SK-N-SH (cell line): ENCODE measurements around the gene PRSS56. TPM values are rescaled to one million over a fixed set of nuclear protein-coding genes. Genes with fewer than 3 reads are reported as not detected.

Experiments
- CTCF ChIA-PET: fragments of 300-600, 350-600 bp; formaldehyde crosslinking; extraction: SDS; loops from one replicate; lab custom pipeline; 2021; lab: Yijun Ruan, JAX
- POLR2A ChIA-PET: fragments of 350-600 bp; sonication (Branson Sonifier 250); formaldehyde crosslinking; extraction: SDS; loops from one replicate; lab custom pipeline; 2020; ENCODE audit warnings: antibody characterized with exemption, inconsistent platforms; lab: Yijun Ruan, JAX
- DNase-seq: peaks from one replicate; pipeline ENCODE4 v3.0.0; 2012
- H2AFZ ChIP-seq: fragments of 200-600 bp; sonication (generic); 2 replicates; pipeline ENCODE4 v1.8.1; 2016; ENCODE audit warnings: antibody characterized with exemption, mild to moderate bottlenecking, low read depth
- H3F3A ChIP-seq: fragments of 200-600 bp; sonication (generic); replicated peaks from 2 replicates; pipeline ENCODE3; 2016; ENCODE audit warnings: antibody characterized with exemption, mild to moderate bottlenecking; ENCODE audit not compliant: insufficient read depth
- H3K27ac ChIP-seq, 2 experiments: fragments of 200-500 bp in 1 of 2; fragments of 200-600 bp in 1 of 2; sonication (Bioruptor generic) in 1 of 2; sonication (generic), shearing (Covaris generic) in 1 of 2; 2 replicates each; pipeline versions ENCODE4 v1.5.1 to v1.6.1; 2014 to 2016; ENCODE audit warnings: low read depth in 2 of 2, inconsistent platforms in 1 of 2, low read length in 1 of 2, mild to moderate bottlenecking in 1 of 2, mixed read lengths in 1 of 2
- H3K27me3 ChIP-seq: fragments of 200-600 bp; sonication (generic), shearing (Covaris generic); 2 replicates; pipeline ENCODE4 v1.6.1; 2016; ENCODE audit warnings: mixed run types; ENCODE audit not compliant: insufficient read depth
- H3K36me3 ChIP-seq, 2 experiments: fragments of 200-500 bp in 1 of 2; fragments of 200-600 bp in 1 of 2; sonication (Bioruptor generic) in 1 of 2; sonication (generic) in 1 of 2; replicated peaks in 1 of 2; 2 replicates each; pipeline versions ENCODE3 to v1.5.1; 2014 to 2016; ENCODE audit warnings: low read length in 1 of 2, mild to moderate bottlenecking in 1 of 2; ENCODE audit not compliant: insufficient read depth in 2 of 2, control insufficient read depth in 1 of 2
- H3K4me1 ChIP-seq, 2 experiments: fragments of 200-500 bp in 1 of 2; fragments of 200-600 bp in 1 of 2; sonication (Bioruptor generic) in 1 of 2; sonication (generic), shearing (Covaris generic) in 1 of 2; 2 replicates each; pipeline versions ENCODE4 v1.5.1 to v1.6.1; 2014 to 2016; ENCODE audit warnings: low read depth in 1 of 2, low read length in 1 of 2, mixed run types in 1 of 2; ENCODE audit not compliant: insufficient read depth in 2 of 2, control insufficient read depth in 1 of 2
- H3K4me2 ChIP-seq: fragments of 200-600 bp; sonication (generic), shearing (Covaris generic); 2 replicates; pipeline ENCODE4 v1.6.1; 2017; ENCODE audit warnings: mixed run types
- H3K4me3 ChIP-seq, 2 experiments: fragments of 200-500 bp in 1 of 2; fragments of 200-600 bp in 1 of 2; sonication (Bioruptor generic) in 1 of 2; sonication (generic), shearing (Covaris generic) in 1 of 2; 2 replicates each; pipeline versions ENCODE4 v1.5.1 to v1.8.1; 2014 to 2016; ENCODE audit warnings: low read depth in 2 of 2, inconsistent platforms in 1 of 2, low read length in 1 of 2, mild to moderate bottlenecking in 1 of 2, mixed read lengths in 1 of 2, moderate library complexity in 1 of 2
- H3K79me2 ChIP-seq: fragments of 200-600 bp; sonication (generic); 2 replicates; pipeline ENCODE4 v1.8.1; 2017; ENCODE audit warnings: mild to moderate bottlenecking; ENCODE audit not compliant: insufficient read depth
- H3K9ac ChIP-seq: fragments of 200-600 bp; sonication (generic); 2 replicates; pipeline ENCODE4 v1.6.1; 2017; ENCODE audit warnings: mixed run types
- H3K9me2 ChIP-seq: fragments of 200-600 bp; sonication (generic); 2 replicates; pipeline ENCODE4 v1.6.1; 2017; ENCODE audit warnings: mixed run types
- H3K9me3 ChIP-seq: fragments of 200-600 bp; sonication (generic); 2 replicates; pipeline ENCODE4 v1.6.1; 2017; ENCODE audit warnings: mixed run types, mild to moderate bottlenecking, moderate library complexity
- H4K20me1 ChIP-seq: fragments of 200-600 bp; sonication (generic); 2 replicates; pipeline ENCODE4 v1.6.1; 2017; ENCODE audit warnings: mild to moderate bottlenecking, mixed run types; ENCODE audit not compliant: insufficient read depth
- CHD2 ChIP-seq: fragments of 150-350 bp; IDR thresholded peaks from 2 replicates; pipeline ENCODE4 v1.6.1; 2018; ENCODE audit warnings: low read length; ENCODE audit not compliant: partially characterized antibody
- CTCF ChIP-seq: fragments of 200-600 bp; sonication (generic); IDR thresholded peaks from 2 replicates; pipeline ENCODE4 v1.6.1; 2017; ENCODE audit warnings: antibody characterized with exemption, mild to moderate bottlenecking, moderate library complexity
- ELF1 ChIP-seq: IDR thresholded peaks from 2 replicates; pipeline ENCODE4 v1.4.0; 2012
- EP300 ChIP-seq, 2 experiments: IDR thresholded peaks; 2 replicates each; pipeline versions ENCODE4 v1.4.0 to v1.6.1; 2012; ENCODE audit warnings: borderline replicate concordance in 1 of 2, low read depth in 1 of 2, low read length in 1 of 2
- GATA2 ChIP-seq: sonication (generic); formaldehyde crosslinking; IDR thresholded peaks from 2 replicates; pipeline ENCODE4 v1.5.0; 2020; ENCODE audit warnings: mild to moderate bottlenecking, missing genetic modification reagents
- IRF3 ChIP-seq: fragments of 150-350 bp; IDR thresholded peaks from 2 replicates; pipeline ENCODE4 v1.6.1; 2016; ENCODE audit warnings: mild to moderate bottlenecking, low read depth, low read length
- JUND ChIP-seq: IDR thresholded peaks from 2 replicates; pipeline ENCODE4 v1.4.0; 2012
- MEF2A ChIP-seq: IDR thresholded peaks from 2 replicates; pipeline ENCODE4 v1.4.0; 2012; ENCODE audit warnings: low read depth, borderline replicate concordance
- MXI1 ChIP-seq: IDR thresholded peaks from 2 replicates; pipeline ENCODE4 v1.6.1; 2012; ENCODE audit warnings: mild to moderate bottlenecking, low read depth, low read length, improper control_type of control experiment
- RAD21 ChIP-seq: IDR thresholded peaks from 2 replicates; pipeline ENCODE4 v1.6.1; 2012; ENCODE audit warnings: mild to moderate bottlenecking, low read length
- REST ChIP-seq: IDR thresholded peaks from 2 replicates; pipeline ENCODE4 v1.6.1; 2012; ENCODE audit warnings: mild to moderate bottlenecking, low read depth, low read length, moderate library complexity
- RFX5 ChIP-seq: IDR thresholded peaks from 2 replicates; pipeline ENCODE4 v1.6.1; 2012; ENCODE audit warnings: mild to moderate bottlenecking, improper control_type of control experiment, low read length
- SMC3 ChIP-seq: IDR thresholded peaks from 2 replicates; pipeline ENCODE4 v1.6.1; 2012; ENCODE audit warnings: low read depth, low read length, improper control_type of control experiment
- TAF1 ChIP-seq: IDR thresholded peaks from 2 replicates; pipeline ENCODE4 v1.6.1; 2012; ENCODE audit warnings: low read depth, mild to moderate bottlenecking, low read length, moderate library complexity, borderline replicate concordance
- TCF12 ChIP-seq: IDR thresholded peaks from 2 replicates; pipeline ENCODE4 v1.4.0; 2012
- TEAD4 ChIP-seq: IDR thresholded peaks from 2 replicates; pipeline ENCODE4 v1.4.0; 2012; ENCODE audit warnings: mild to moderate bottlenecking, borderline replicate concordance; ENCODE audit not compliant: insufficient read depth
- USF1 ChIP-seq: IDR thresholded peaks from 2 replicates; pipeline ENCODE4 v1.4.0; 2012; ENCODE audit warnings: low read depth, borderline replicate concordance
- WGBS: methylation state at CpG from one replicate; pipeline ENCODE4 v1.1.6; 2017; ENCODE audit warnings: low lambda C conversion rate; 5-methylcytosine and 5-hydroxymethylcytosine counted together
- polyA plus RNA-seq, 3 experiments: library from polyadenylated mRNA; depleted of rRNA; stranded (reverse); fragments of >200 nt; gene quantifications; 2 replicates each; pipeline ENCODE4 v1.2.3, GENCODE V29; 2012
- TF ChIP-seq, protein P1 (sequence below): IDR thresholded peaks from 2 replicates; pipeline ENCODE4 v1.4.0; 2012; ENCODE audit warnings: low read depth
- TF ChIP-seq, protein P2 (sequence below): IDR thresholded peaks from 2 replicates; pipeline ENCODE4; 2012

The PRSS56 gene
- polyA plus RNA-seq, 1 of the 3 experiments (the other 2 are of a cell fraction): not detected

GRCh38 chr2:232563580-232563979 is 43.4 kb downstream of the PRSS56 start:
- H3K79me2 ChIP-seq: peaks cover 7% of the 10 kb centered on the region; the same call in 1 of the 2 replicates

GRCh38 chr2:232567721-232568120 is 47.5 kb downstream of the PRSS56 start:
- ChIA-PET POLR2A (interaction anchor here (0.8 kb wide), 1 partner anchor 11 kb away, joined by 3 read pairs; no protein-coding TSS in a partner anchor), CTCF (interaction anchor here (1.1 kb wide), 1 partner anchor 285 kb away, joined by 3 read pairs; no protein-coding TSS in a partner anchor)
- TF ChIP-seq ELF1 (no peak), TCF12 (no peak), TAF1 (no peak), REST (no peak), RFX5 (no peak), CHD2 (no peak), CTCF (no peak), MEF2A (no peak), USF1 (no peak), IRF3 (no peak), GATA2 (CRISPR knock-in tag) (no peak), TEAD4 (no peak), SMC3 (no peak)
- TF ChIP-seq, protein P1, sequence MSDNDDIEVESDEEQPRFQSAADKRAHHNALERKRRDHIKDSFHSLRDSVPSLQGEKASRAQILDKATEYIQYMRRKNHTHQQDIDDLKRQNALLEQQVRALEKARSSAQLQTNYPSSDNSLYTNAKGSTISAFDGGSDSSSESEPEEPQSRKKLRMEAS: no peak

More at GRCh38 chr2:232563580-232563979, 43.4 kb downstream of the PRSS56 start:
- Histone ChIP-seq H2AFZ (no peak overlapping the region), H3K4me3 (no peak overlapping the region), H3K4me2 (no peak overlapping the region), H3K36me3 (peaks cover 60 to 71% of the 10 kb centered on the region in 2 experiments), H3K9me3 (no peaks in the 10 kb centered on the region), H3K9me2 (no peaks in the 10 kb centered on the region)
- CTCF ChIA-PET: interaction anchor here (0.9 kb wide), 1 partner anchor 17 kb away, joined by 3 read pairs; no protein-coding TSS in a partner anchor
- POLR2A ChIA-PET: no interaction called here
- TF ChIP-seq, protein P2, sequence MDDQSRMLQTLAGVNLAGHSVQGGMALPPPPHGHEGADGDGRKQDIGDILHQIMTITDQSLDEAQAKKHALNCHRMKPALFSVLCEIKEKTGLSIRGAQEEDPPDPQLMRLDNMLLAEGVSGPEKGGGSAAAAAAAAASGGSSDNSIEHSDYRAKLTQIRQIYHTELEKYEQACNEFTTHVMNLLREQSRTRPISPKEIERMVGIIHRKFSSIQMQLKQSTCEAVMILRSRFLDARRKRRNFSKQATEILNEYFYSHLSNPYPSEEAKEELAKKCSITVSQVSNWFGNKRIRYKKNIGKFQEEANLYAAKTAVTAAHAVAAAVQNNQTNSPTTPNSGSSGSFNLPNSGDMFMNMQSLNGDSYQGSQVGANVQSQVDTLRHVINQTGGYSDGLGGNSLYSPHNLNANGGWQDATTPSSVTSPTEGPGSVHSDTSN: no peak
- TF ChIP-seq MXI1 (no peak), SMC3 (no peak), RAD21 (no peak), EP300 (IDR thresholded peaks at IDR 0.05; ENCODE audit: borderline replicate concordance in 1 of 2, low read depth in 1 of 2, low read length in 1 of 2) (no peak), JUND (no peak)
- TF ChIP-seq, all 33 proteins: peak for 0
- H3K9ac ChIP-seq: no peak overlapping the region
- H3F3A ChIP-seq: no peaks in the 10 kb centered on the region
- no peaks in the 10 kb centered on the region for H4K20me1 ChIP-seq
- no peak overlapping the region for H3K27ac ChIP-seq
- H3K4me1 ChIP-seq: no peaks in the 10 kb centered on the region
- DNase-seq: no peak
- no peaks in the 10 kb centered on the region for H3K27me3 ChIP-seq
- WGBS: 58% methylated on average over 3 of the region's 3 CpGs

More at GRCh38 chr2:232567721-232568120, 47.5 kb downstream of the PRSS56 start:
- peaks cover 3% of the 10 kb centered on the region; the same call in 1 of the 2 replicates for H3K79me2 ChIP-seq
- H3K36me3 ChIP-seq: peaks cover 73 to 76% of the 10 kb centered on the region in 2 experiments
- no peaks in the 10 kb centered on the region for H3K4me1 ChIP-seq
- no peak overlapping the region for H3K9ac ChIP-seq
- H3K9me2 ChIP-seq: no peaks in the 10 kb centered on the region
- H3K27me3 ChIP-seq: no peaks in the 10 kb centered on the region
- H3F3A ChIP-seq: no peaks in the 10 kb centered on the region
- H3K27ac ChIP-seq: 0 out of 4 replicates have a peak overlapping the region, but pooled peaks of 1 of the 2 experiments have one; percentile 2
- no peak overlapping the region for H3K4me3 ChIP-seq
- no peaks in the 10 kb centered on the region for H3K9me3 ChIP-seq
- no peak overlapping the region for H2AFZ ChIP-seq
- H3K4me2 ChIP-seq: no peak overlapping the region
- H4K20me1 ChIP-seq: no peaks in the 10 kb centered on the region
- no peak for DNase-seq
